NOMO-1 (cell line): ENCODE data around the gene SMTN.
A peak's percentile ranks its signal among the peaks of the same experiment; 100 is the strongest.
"Not testable (repeated sequence)": the region's sequence is repeated elsewhere in the genome, so short reads cannot be mapped to it uniquely, and the experiment has no call there.

Experiments used
- DNase-seq, 2 experiments: peaks; one replicate each; lab custom pipeline; 2025; ENCODE audit not compliant: unreplicated experiment in 2 of 2; lab: John Stamatoyannopoulos, UW

The SMTN gene

DNA sequence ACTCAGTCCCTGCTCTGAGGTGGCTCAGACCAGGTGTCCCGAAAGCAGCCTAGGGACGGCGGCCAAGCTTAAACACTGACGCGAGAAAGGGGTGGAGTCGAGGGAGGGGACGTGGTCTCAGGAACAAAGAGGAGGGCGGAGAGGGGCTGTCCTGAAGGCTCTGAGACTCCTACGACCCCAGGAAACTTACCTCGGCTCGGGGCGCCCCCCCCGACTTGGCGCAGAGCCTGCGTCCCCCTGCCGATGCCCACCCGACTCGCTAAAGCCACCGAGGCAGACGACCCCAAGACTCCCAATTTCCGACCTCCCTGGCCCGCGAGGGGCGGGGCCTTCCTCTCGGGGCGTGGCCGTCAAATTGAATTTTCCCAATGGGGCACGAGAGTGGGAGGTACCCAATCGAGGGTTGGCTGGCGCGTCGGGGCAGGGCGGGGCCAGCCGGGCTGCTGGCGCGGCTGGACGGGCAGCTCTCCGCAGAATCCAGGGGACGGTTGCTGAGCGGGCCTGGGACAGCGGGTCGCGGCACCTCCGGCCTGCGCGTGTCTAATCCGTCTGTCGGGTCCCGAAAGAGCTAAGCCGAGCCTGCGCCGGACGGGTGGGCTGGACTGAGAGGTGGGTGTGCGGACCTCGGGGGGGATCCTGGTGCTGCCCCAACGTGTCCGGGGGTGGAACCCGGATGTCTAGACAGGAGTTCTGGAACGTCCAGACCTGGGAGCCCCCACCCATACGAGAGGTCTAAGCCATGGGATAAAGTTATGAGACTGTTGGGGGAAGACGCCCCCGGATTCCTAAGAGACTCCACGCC is at the start of gene SMTN:
TSS of gene SMTN (plus strand) at position 471 of the 802 bp plus-strand sequence. CDS start 1,941 bp downstream, outside the sequence.
- peak; percentile 83 to 89 for DNase-seq

DNA sequence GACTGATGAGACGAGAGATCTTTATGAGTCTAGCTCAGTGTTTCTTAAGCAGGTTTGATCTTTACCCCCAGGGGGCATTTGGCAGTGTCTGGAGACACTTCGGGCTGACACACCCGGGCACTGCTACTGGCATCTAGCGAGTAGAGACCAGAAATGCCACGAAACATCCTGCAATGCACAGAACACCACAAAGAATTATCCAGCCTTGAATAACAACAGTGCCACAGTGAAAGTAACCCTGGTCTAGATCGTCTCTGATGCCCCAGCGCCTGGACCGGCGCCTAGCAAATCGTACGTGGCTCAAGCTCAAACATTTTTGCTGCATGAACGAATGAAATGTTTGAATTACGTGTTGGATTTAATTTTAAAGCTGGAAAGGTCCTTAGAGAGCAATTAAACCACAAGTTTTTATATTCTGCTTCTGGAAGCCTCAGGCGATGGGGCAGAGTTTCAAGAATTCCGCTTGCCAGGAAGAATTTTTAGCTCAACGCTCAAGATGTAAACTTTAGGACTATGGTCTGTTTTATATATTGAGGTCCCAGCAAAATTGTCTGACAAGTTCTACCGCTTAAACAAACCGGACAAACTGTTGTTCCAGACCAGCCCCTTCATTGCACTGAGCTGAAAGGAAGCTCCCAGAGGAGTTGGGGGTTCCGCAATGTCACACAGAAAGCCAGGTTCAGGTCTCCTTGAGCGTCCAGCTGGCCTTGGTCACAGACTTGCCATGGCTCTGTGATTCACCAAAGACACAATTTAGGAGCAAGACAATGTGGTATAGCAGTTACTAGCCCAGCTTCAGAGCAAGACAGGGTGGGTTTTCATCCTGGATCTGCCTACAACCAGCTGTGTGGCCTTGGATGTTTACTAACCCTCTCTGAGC is 44.2 kb upstream of the SMTN start:
- DNase-seq: no peak

DNA sequence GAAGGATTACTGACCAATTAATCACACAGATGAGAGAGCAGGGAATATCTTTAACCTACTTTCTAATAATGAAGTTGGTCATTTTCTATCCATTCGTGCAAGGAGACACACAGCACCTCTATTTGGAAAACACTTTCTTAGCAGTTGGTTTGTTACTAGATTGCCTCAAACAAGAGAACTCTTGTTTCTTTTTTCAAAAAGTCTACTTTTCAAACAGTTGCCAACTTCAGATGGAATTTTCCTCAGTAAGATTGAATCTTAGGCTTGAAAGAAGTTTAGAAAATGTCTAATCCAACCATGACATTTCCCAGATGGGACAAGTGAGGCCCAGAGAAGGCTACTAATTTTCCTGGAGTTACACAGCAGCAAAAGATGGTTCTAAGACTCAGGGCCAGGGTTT is 42.4 kb upstream of the SMTN start:
- no peak for DNase-seq

DNA sequence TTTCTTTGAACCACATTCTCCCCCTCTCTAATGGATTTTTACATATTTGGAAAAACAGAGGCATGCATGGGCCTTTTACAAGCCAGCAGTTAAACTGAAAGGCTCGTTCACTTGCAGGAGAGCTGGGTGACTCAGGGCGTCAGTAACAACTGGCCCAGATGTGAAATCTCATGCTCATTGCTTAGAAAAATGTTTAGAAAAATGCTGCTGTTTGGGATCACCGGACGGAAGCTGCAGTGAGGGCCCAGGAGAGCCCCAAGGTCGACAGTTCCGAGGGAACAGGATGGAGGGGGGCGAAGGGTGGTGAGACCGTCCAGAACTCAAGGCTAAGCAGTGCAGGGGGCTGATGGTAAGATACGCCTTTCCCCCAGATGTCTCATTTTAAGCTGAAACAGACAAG is 41.7 kb upstream of the SMTN start:
- DNase-seq: no peak

DNA sequence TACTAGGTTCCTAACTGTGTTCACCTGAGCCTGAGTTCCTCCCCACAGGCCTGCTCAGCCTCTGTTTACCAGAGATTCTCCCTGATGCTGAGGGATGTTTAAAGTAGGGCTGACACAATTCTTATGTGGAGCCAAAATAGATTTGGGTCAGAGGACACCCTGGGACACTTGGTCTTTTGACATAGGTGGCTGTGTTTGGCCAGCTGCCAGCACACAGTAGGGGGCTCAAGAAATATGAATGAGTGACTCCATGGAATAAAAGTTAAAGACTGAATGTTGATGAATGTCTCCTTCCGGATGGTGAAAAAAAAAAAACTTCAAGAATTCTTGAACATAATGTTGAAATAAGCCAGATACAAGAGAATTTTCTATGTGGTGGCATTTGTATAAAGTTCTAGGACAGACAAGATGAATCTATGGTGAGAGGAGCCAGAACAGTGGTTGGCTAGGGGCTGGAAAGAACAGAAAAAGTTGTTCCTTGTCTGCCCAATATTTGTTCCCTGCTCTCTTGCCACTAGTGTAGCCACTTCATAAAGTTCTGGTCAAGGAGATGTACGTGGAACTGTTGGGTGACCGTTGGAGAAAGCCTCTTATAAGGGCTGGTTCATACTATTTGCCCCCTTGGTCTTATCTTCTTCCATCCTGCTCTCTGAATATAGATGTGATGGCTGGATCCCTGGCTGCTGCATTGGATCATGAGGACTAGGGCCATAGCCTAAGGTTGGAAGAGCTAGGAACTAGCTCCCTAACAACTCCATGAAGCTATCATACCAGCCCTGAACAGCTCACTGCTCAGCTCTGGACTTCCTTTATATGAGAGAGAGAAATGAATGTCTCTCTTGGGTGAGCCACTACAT is 40.3 kb upstream of the SMTN start:
- DNase-seq: no peak

DNA sequence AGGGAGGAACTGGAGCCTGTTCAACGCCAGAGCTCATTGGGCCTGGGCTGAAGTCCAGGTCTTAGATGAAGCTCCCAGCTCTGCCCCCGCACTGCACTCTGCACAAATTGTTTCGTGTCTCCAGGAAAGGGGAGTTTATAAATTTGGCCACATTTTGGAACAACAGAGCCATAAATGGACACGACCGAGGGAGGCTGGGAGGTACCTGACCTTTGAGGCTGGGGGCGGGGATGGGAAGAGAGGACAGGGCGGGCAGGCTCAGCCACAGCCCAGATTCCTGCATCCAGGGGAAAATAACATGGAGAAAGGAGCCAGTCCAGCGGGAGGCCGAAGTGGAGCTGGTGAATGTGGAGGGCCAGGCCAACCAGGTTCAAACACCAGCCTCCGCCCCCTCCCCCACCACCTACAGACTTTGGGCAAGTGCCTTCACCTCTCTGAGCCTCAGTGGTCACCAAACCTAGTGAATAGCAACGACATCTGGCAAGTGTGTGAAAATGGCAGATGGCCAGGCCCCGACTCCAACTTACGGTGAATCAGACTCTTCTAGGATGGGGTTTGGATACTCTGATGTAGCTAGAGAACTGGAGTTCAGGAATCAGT is 36.8 kb upstream of the SMTN start:
- DNase-seq: no peak

DNA sequence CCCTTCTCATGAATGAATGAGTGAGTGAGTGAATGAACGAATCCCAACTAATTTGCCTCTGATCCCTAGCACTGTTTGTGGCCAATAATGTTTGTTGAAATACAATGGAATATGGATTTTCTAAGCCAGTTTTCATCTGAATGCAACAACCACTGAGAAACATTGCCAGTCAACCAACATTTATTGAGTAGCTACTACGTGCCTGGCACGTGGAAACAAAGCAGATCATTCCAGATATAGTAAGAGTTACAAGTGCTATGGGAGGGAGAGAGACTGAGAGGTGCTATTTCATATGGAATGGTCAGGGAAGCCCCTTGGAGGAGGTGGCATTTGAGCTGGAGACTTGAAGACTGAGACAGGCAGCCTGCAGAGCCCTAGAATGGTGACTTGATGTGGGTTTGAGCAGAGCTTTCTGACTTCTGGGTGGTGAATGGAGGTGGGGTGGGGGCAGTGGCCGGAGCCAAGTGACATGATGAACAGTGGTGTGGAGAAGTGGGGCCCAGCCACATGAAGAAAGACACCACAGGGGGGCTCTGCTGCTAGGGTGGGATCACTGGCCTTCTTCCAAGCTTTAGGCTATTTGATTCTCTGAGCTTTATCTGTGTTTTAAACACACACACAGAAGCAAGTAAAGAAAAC is 35.1 kb upstream of the SMTN start:
- DNase-seq: no peak

DNA sequence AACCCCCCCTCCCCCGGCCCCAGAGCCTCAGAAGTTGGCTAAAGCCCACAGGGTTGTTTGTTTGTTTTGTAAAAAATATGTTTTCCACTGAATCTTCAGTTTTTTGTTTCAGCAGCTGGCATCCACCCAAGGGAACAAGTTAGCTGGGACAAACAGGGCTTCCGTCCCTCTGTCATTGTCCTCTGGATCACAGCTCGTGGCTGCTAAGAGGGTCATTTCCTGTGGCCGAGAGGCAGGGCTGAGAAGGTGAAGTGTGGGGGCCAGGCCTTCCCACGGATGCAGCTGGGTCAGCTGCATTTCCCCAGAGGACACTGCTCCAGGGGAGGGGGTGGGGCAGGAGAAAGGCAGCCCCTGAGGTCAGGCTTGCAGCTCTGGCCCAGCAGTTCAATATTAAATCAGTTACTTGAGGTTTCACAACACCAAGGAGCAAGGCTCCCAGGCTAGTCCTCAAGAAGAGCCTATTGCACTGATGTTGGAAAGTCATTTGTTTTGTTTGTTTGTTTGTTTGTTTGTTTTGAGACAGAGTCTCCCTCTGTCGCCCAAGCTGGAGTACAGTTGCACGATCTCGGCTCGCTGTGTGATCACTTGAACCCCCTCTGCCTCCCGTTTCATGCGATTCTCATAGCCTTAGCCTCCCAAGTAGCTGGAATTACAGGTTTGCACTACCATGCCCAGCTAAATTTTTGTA is 34.4 kb upstream of the SMTN start:
- DNase-seq: no peak

DNA sequence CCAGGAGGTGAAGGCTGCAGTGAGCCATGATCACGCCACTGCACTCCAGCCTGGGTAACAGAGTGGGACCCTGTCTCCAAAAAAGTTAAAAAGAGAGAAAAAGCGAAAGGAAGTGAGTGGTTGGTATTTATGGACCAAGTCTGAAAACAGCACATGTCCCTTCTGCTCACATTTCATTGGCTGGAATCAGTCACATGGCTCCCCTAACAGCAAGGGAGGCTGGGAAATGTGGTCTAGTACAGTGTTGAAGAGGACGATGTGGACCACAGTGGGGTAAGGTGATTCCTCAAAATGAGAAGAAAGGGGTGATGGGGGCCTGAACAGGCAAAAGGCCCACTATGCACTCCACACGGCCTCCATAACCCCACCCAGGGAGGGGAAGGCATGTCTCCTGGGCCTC is 32.5 kb upstream of the SMTN start:
- DNase-seq: no peak

DNA sequence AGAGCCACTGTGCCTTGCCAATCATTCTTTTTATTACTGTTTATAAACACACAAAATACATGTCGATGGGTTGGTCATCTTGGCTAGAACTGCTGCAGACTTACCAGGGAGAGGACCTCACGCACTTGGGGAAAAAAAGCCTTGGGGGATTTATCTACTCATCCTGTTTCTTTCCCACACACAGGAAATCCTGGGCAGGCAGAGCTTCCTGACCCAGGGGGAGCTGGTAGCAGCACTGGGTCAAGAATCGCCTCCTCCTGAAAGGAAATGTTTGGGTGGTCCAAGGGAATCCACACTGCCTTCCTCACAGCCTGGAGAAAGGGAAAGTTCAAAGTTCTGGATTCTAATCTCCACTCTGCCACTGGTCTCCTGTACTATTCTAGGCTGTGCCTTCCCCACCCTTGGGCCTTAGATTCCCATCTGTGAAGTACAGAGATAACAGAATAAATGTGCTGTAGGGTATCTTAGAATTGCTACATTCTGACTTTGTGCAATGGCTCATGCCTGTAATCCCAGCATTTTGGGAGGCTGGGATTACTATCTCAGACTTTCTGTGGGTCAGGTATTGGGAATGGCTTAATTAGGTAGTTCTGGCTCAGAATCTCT is 31.2 kb upstream of the SMTN start:
- no peak for DNase-seq

DNA sequence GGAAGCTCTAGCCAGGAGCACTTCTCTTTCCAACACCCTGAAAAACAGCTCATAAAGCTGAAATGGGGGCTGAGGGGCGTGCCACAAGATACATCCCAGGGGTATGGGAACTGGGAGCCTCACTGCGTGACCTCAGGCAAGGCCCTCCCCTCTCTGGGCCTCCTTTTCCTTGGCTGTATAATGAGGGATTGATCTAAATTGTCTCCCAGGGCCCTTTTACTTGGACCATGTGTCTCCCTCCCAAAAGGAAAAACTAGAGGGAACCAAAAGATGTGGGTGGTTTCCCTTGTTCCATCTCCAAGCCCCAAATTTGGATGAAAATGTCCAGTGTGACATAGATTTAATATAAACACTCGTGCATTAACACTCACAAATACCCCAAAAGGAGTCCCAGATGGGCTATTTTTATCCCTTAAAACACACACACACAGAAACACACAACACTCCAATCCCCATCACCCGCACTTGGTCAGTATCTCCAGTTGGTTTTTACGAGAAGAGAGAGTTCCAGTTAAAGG is 25.9 kb upstream of the SMTN start:
- DNase-seq: no peak

DNA sequence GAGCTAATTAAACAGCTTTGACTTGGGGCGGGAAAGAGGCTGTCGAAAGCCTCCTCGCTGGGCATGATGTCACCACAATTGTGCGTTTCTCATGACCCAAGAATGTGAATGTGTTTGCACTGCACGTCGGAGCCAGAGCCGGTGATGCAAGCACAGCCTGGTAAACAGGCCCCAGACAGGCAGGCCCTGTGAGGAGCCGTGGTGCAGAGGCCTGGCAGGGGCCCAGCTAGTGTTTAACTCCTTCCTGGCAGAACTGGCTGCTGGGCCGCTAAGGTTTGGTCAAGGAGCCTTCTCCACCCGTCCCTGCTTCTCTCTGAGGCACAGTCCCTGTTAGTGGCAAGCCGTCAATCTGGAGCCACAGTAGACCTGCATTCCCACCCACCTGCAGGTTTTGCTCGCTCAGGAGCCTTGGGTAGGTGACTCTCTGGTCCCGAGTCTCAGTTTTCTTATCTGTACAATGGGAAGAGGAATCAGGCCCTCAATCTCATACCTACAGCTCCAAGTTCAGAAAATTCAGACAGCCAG is 25.4 kb upstream of the SMTN start:
- DNase-seq: peak in 1 of 2 experiments; percentile 5

DNA sequence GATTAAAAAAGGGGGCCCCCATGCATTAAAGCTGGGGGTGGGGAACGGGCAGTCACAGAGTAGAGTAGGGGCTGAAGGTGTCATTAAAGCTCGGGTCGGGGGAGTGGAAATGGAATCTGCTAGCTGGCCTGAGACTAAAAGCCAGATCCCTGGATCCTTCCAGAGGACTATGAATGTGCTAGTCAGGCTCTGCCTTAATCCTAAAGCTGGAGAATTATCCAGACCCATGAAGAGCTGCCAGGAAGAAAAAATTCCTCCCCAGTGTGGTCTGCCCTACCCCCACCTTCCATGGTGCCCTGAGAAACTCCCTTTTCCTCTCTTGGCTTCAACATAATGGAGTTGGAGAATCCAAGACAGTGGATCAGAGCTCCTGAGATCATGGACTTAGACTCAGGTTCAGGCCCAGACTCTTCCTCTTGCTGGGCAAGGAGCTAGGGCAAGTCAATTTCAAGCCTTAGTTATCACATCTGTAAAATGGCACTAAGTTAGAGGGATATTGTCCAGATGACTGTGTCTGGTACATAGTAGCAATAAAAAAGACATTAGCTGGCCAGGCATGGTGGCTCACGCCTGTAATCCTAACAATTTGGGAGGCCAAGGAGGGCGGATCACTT is 24.0 kb upstream of the SMTN start:
- no peak for DNase-seq

DNA sequence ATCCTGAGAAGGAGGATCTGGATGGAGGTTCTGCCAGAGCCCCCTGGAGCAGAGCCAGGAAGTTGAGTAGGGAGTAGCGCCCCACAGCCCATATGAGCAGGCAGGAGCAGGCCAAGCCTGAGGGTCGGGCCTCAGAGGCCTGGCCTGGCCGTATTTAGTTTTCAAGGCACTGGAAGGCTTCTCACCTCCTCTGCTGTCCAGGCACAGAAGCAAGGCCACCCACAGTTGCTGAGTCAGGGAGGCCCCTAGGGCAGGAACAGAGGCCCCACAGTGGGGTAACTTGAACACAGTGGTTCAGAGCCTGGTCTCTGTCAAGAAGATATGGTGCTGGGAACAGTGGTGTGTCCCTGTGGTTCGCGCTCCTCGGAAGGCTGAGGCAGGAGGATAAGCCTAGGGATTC is 21.5 kb upstream of the SMTN start:
- DNase-seq: not testable (repeated sequence)

DNA sequence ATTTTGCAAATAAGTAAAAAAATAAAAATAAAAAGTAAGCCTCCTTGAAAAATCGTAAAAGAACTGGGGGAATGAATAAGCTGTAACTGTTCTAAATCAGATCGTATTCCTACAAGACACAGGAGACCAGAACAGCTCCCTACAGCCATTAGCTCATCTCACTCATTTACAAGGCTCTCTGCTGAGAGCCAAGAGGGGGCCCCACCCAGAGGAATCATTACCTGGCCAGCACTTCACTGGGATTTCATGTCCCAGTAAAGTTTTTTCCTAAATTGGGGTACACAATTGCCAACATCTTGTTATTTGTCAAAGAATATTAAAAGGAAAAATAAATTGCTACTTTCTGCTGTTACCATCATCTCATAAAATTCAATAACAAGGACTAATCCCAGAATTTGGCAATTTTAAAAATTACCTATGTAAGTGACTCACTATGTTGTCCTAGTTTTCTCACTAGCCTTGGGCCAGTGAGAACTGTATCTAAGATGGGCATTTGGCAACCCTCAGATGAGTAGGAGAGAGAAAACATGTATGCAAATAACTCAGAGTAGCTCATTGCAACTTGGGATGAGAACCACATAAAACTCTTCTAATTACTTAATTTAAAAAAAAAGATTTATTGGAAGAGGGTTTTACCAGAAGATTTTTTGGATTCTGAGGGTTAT is 18.4 kb upstream of the SMTN start:
- no peak for DNase-seq

DNA sequence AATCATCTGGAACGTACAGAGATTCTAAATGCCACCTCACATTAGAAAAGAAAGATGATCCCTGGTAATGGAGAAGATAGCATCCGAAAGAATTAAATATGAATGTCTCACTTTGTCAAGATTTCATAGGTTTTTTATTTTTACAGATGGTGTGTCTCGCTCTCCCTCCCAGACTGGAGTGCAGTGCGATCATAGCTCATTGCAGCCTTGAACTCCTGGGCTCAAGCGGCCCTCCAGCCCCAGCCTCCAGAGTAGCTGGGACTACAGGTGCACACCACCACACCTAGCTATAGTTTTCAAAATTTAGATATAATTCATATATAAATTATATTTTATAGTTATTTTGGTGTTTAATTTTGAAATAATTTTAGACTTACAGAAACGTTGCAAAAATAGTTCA is 16.7 kb upstream of the SMTN start:
- no peak for DNase-seq

DNA sequence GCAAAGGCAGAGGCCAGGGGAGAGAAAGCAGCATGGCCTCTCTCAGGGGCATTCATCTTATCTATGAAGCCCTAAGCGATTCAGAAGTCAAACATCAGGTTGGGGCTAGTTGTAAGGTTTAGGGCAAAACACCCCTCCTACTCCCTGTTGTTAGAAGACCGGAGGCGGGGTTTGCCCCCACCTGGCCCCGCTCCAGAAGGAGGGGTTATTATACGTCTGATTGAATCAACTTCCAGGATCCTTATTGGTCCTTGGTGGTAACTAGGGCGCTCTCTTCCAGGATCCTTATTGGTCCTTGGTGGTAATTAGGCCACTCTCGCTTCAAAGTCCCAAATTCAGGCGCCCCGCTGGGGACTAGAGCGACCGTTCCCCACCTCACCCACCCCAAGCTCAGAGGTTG is 12.1 kb upstream of the SMTN start:
- no peak for DNase-seq
